MM.1S (cell line): ENCODE data around the gene UBP1.
A peak's percentile ranks its signal among the peaks of the same experiment; 100 is the strongest.

Source experiments
- DNase-seq: peaks from one replicate; pipeline ENCODE4 v3.0.0-alpha.2; 2015
- H2AFZ ChIP-seq: fragments of 300-600 bp; sonication (generic); 2 replicates; pipeline ENCODE4 v1.6.0; 2016; ENCODE audit warnings: antibody characterized with exemption, low read length
- H3F3A ChIP-seq: fragments of 300-600 bp; sonication (generic); 2 replicates; pipeline ENCODE4 v1.6.1; 2016; ENCODE audit warnings: mild to moderate bottlenecking, antibody characterized with exemption, low read length, moderate library complexity, mixed read lengths; ENCODE audit not compliant: insufficient read depth
- H3K27ac ChIP-seq: fragments of 300-600 bp; sonication (generic); 2 replicates; pipeline ENCODE4 v1.5.1; 2016; ENCODE audit warnings: mild to moderate bottlenecking, low read length
- H3K27me3 ChIP-seq: fragments of 300-600 bp; sonication (generic); replicated peaks from 2 replicates; pipeline ENCODE4 v1.6.0; 2016; ENCODE audit warnings: low read length; ENCODE audit not compliant: insufficient read depth
- H3K36me3 ChIP-seq: fragments of 300-600 bp; sonication (generic); replicated peaks from 2 replicates; pipeline ENCODE4 v1.6.1; 2016; ENCODE audit warnings: mild to moderate bottlenecking, low read length, mixed read lengths; ENCODE audit not compliant: insufficient read depth
- H3K4me1 ChIP-seq: fragments of 300-600 bp; sonication (generic); 2 replicates; pipeline ENCODE4 v1.6.1; 2016; ENCODE audit warnings: low read length, mixed read lengths
- H3K4me2 ChIP-seq: fragments of 300-600 bp; sonication (generic); 2 replicates; pipeline ENCODE4 v1.6.0; 2016; ENCODE audit warnings: low read depth, low read length
- H3K4me3 ChIP-seq: fragments of 300-600 bp; sonication (generic); 2 replicates; pipeline ENCODE4 v1.5.1; 2016; ENCODE audit warnings: low read length, mixed read lengths
- H3K79me2 ChIP-seq: fragments of 300-600 bp; sonication (generic); 2 replicates; pipeline ENCODE4 v1.6.1; 2016; ENCODE audit warnings: mixed run types, low read length, mixed read lengths
- H3K9ac ChIP-seq: fragments of 300-600 bp; sonication (generic); 2 replicates; pipeline ENCODE4 v1.6.1; 2016; ENCODE audit warnings: low read length, mixed read lengths
- H3K9me2 ChIP-seq: fragments of 300-600 bp; sonication (generic); replicated peaks from 2 replicates; pipeline ENCODE4 v1.6.1; 2016; ENCODE audit warnings: mild to moderate bottlenecking, low read length, mixed read lengths; ENCODE audit not compliant: insufficient read depth
- H3K9me3 ChIP-seq: fragments of 300-600 bp; sonication (generic); replicated peaks from 2 replicates; pipeline ENCODE4 v1.6.1; 2016; ENCODE audit warnings: mild to moderate bottlenecking, low read length, mixed read lengths; ENCODE audit not compliant: insufficient read depth
- H4K20me1 ChIP-seq: fragments of 300-600 bp; sonication (generic); 2 replicates; pipeline ENCODE4 v1.6.1; 2016; ENCODE audit warnings: mild to moderate bottlenecking, low read length, moderate library complexity, mixed read lengths; ENCODE audit not compliant: insufficient read depth
- CTCF ChIP-seq: fragments of 300-600 bp; sonication (generic); IDR thresholded peaks from 2 replicates; pipeline ENCODE4 v1.5.1; 2016; ENCODE audit warnings: antibody characterized with exemption, low read length, mixed read lengths
- EZH2 ChIP-seq: fragments of 300-600 bp; sonication (generic); optimal IDR thresholded peaks from 2 replicates; pipeline ENCODE3; 2017; ENCODE audit warnings: low read depth, mild to moderate bottlenecking, antibody characterized with exemption, low read length, mixed read lengths
- EZH2phosphoT487 ChIP-seq: fragments of 300-600 bp; sonication (generic); IDR thresholded peaks from 2 replicates; pipeline ENCODE4 v1.6.1; 2018; ENCODE audit warnings: antibody characterized with exemption, low read length

UBP1 gene

GRCh38 chr3:33438881-33439545, 1.2 kb downstream of the UBP1 start:
- peaks cover 4% of the 10 kb centered on the region for H4K20me1 ChIP-seq
- H3K27ac ChIP-seq: peak overlapping the region; percentile 66; the same call in 1 of the 2 replicates
- H3K36me3 ChIP-seq: 0 out of 2 replicates have a peak, but pooled peaks cover 3% of the 10 kb centered on the region
- peak overlapping the region; percentile 74 for H3K4me2 ChIP-seq
- H3F3A ChIP-seq: peaks cover 38% of the 10 kb centered on the region
- peaks cover 11% of the 10 kb centered on the region for H3K4me1 ChIP-seq
- H3K9ac ChIP-seq: peak overlapping the region; percentile 86
- peaks cover 58% of the 10 kb centered on the region for H3K79me2 ChIP-seq
- H3K9me3 ChIP-seq: no peaks in the 10 kb centered on the region
- peak; percentile 34 for DNase-seq
- peak overlapping the region; percentile 50 for H2AFZ ChIP-seq
- no peaks in the 10 kb centered on the region for H3K9me2 ChIP-seq
- no peaks in the 10 kb centered on the region for H3K27me3 ChIP-seq
- TF ChIP-seq EZH2: no peak
- TF ChIP-seq CTCF: no peak
- no peak for TF ChIP-seq EZH2phosphoT487
- H3K4me3 ChIP-seq: peak overlapping the region; percentile 78

- H3K79me2 ChIP-seq: peaks cover 66% of the 10 kb centered on the region
- H3K9ac ChIP-seq: peak overlapping the region; percentile 86; the same call in 1 of the 2 replicates
- peak overlapping the region; percentile 66; the same call in 1 of the 2 replicates for H3K27ac ChIP-seq
- no peaks in the 10 kb centered on the region for H3K9me2 ChIP-seq
- no peaks in the 10 kb centered on the region for H3K27me3 ChIP-seq
- peaks cover 38% of the 10 kb centered on the region for H3F3A ChIP-seq
- H3K4me1 ChIP-seq: peaks cover 11% of the 10 kb centered on the region
- peak; percentile 32 for DNase-seq
- H3K9me3 ChIP-seq: no peaks in the 10 kb centered on the region
- peak overlapping the region; percentile 74 for H3K4me2 ChIP-seq
- TF ChIP-seq EZH2 (no peak), EZH2phosphoT487 (no peak), CTCF (no peak)
- 0 out of 2 replicates have a peak, but pooled peaks cover 3% of the 10 kb centered on the region for H3K36me3 ChIP-seq
- peak overlapping the region; percentile 78 for H3K4me3 ChIP-seq
- peaks cover 6% of the 10 kb centered on the region for H4K20me1 ChIP-seq
- H2AFZ ChIP-seq: no peak overlapping the region
Measured at GRCh38 chr3:33438284-33438668, 1.9 kb downstream of the UBP1 start.

- no peaks in the 10 kb centered on the region for H3K9me3 ChIP-seq
- H2AFZ ChIP-seq: no peak overlapping the region
- H3K9ac ChIP-seq: peak overlapping the region; percentile 86; the same call in 1 of the 2 replicates
- no peaks in the 10 kb centered on the region for H3K9me2 ChIP-seq
- H3F3A ChIP-seq: peaks cover 38% of the 10 kb centered on the region
- H3K79me2 ChIP-seq: peaks cover 71% of the 10 kb centered on the region
- H3K27me3 ChIP-seq: no peaks in the 10 kb centered on the region
- peak overlapping the region; percentile 66; the same call in 1 of the 2 replicates for H3K27ac ChIP-seq
- peaks cover 11% of the 10 kb centered on the region for H3K4me1 ChIP-seq
- no peak for TF ChIP-seq EZH2phosphoT487
- TF ChIP-seq CTCF: no peak
- TF ChIP-seq EZH2: no peak
- H3K4me3 ChIP-seq: peak overlapping the region; percentile 78
- H4K20me1 ChIP-seq: peaks cover 6% of the 10 kb centered on the region
- H3K4me2 ChIP-seq: peak overlapping the region; percentile 74
- DNase-seq: no peak
- H3K36me3 ChIP-seq: 0 out of 2 replicates have a peak, but pooled peaks cover 3% of the 10 kb centered on the region
Measured at GRCh38 chr3:33437556-33438283, 2.5 kb downstream of the UBP1 start.
